ENCODE data around the gene RRP15. TPM values are rescaled to one million over a fixed set of nuclear protein-coding genes. Genes with fewer than 3 reads are reported as not detected.

The RRP15 gene
- total RNA-seq, 1 experiment from 2014 or later = 25.6 TPM

GRCh38 chr1:218367118-218367517 lies 82.0 kb downstream of the RRP15 start:
- no peaks in the 10 kb centered on the region for H3K9me3 ChIP-seq (ENCODE audit: low read length)
- H3K4me3 ChIP-seq (ENCODE audit: low read length) = no peak overlapping the region
- no peak for ATAC-seq
- no peaks in the 10 kb centered on the region for H4K20me1 ChIP-seq (ENCODE audit: low read length)
- no peak overlapping the region for H2AFZ ChIP-seq (ENCODE audit: low read length)
- H3K36me3 ChIP-seq (ENCODE audit: low read depth, low read length) = peaks cover 33% of the 10 kb centered on the region
- TF ChIP-seq EZH2 (IDR thresholded peaks at IDR 0.05; ENCODE audit: low read length, unreplicated experiment) (no peak), CTCF (conservative IDR thresholded peaks at IDR 0.05; ENCODE audit: low read depth, low read length) (no peak), EZH2phosphoT487 (IDR thresholded peaks at IDR 0.05; ENCODE audit: borderline replicate concordance, low read length) (no peak)
- POLR2A ChIA-PET (ENCODE audit: unreplicated experiment) = no interaction called here
- CTCF ChIA-PET = no interaction called here
- H3K9ac ChIP-seq (ENCODE audit: low read length) = no peak overlapping the region
- H3K4me1 ChIP-seq (ENCODE audit: insufficient read depth, low read length) = peaks cover 18% of the 10 kb centered on the region
- intact Hi-C loops (cut with micrococcal nuclease) = no loop called here
- DNase-seq = no peak
- no TSS peak for BruUV-seq (replicated peaks)
- H3K79me2 ChIP-seq (ENCODE audit: low read length) = peaks cover 99% of the 10 kb centered on the region
- H3K27me3 ChIP-seq (ENCODE audit: low read length) = no peaks in the 10 kb centered on the region
- no peaks in the 10 kb centered on the region for H3K9me2 ChIP-seq (replicated peaks; ENCODE audit: low read length)
- H3K4me2 ChIP-seq (ENCODE audit: low read length) = no peak overlapping the region
- H3F3A ChIP-seq (ENCODE audit: low read length, unreplicated experiment) = no peaks in the 10 kb centered on the region
- no peak overlapping the region for H3K27ac ChIP-seq (ENCODE audit: low read length)

GRCh38 chr1:218368686-218369085 lies 83.6 kb downstream of the RRP15 start:
- no peak overlapping the region for H3K4me3 ChIP-seq (ENCODE audit: low read length)
- TF ChIP-seq EZH2phosphoT487 (IDR thresholded peaks at IDR 0.05; ENCODE audit: borderline replicate concordance, low read length) = no peak
- TF ChIP-seq EZH2 (IDR thresholded peaks at IDR 0.05; ENCODE audit: low read length, unreplicated experiment) = no peak
- TF ChIP-seq CTCF (conservative IDR thresholded peaks at IDR 0.05; ENCODE audit: low read depth, low read length) = no peak
- H3K4me2 ChIP-seq (ENCODE audit: low read length) = no peak overlapping the region
- H4K20me1 ChIP-seq (ENCODE audit: low read length) = no peaks in the 10 kb centered on the region
- H3K36me3 ChIP-seq (ENCODE audit: low read depth, low read length) = peaks cover 27% of the 10 kb centered on the region
- no peaks in the 10 kb centered on the region for H3K9me2 ChIP-seq (replicated peaks; ENCODE audit: low read length)
- H3K9me3 ChIP-seq (ENCODE audit: low read length) = no peaks in the 10 kb centered on the region
- no peaks in the 10 kb centered on the region for H3F3A ChIP-seq (ENCODE audit: low read length, unreplicated experiment)
- no TSS peak for BruUV-seq (replicated peaks)
- DNase-seq (no peak), ATAC-seq (no peak)
- no peaks in the 10 kb centered on the region for H3K27me3 ChIP-seq (ENCODE audit: low read length)
- no peak overlapping the region for H3K9ac ChIP-seq (ENCODE audit: low read length)
- peaks cover 32% of the 10 kb centered on the region for H3K4me1 ChIP-seq (ENCODE audit: insufficient read depth, low read length)
- intact Hi-C loops (cut with micrococcal nuclease) = no loop called here
- H2AFZ ChIP-seq (ENCODE audit: low read length) = no peak overlapping the region
- CTCF ChIA-PET = no interaction called here
- POLR2A ChIA-PET (ENCODE audit: unreplicated experiment) = no interaction called here
- H3K79me2 ChIP-seq (ENCODE audit: low read length) = peaks cover 97% of the 10 kb centered on the region
- no peak overlapping the region for H3K27ac ChIP-seq (ENCODE audit: low read length)

GRCh38 chr1:218369688-218370511 lies 84.8 kb downstream of the RRP15 start:
- no peak overlapping the region for H3K4me3 ChIP-seq (ENCODE audit: low read length)
- H2AFZ ChIP-seq (ENCODE audit: low read length) = no peak overlapping the region
- ATAC-seq = no peak; the same call in 1 of the 2 replicates
- peak overlapping the region; percentile 26 for H3K27ac ChIP-seq (ENCODE audit: low read length)
- ChIA-PET POLR2A (ENCODE audit: unreplicated experiment) (interaction anchor here (0.6 kb wide), 1 partner anchor 890 kb away, joined by 9 read pairs; no protein-coding TSS in a partner anchor), CTCF (no interaction called here)
- peaks cover 44% of the 10 kb centered on the region for H3K4me1 ChIP-seq (ENCODE audit: insufficient read depth, low read length)
- H3K36me3 ChIP-seq (ENCODE audit: low read depth, low read length) = peaks cover 23% of the 10 kb centered on the region
- intact Hi-C loops (cut with micrococcal nuclease) = no loop called here
- peaks cover 97% of the 10 kb centered on the region for H3K79me2 ChIP-seq (ENCODE audit: low read length)
- peak; percentile 62 for DNase-seq
- no peaks in the 10 kb centered on the region for H3K9me3 ChIP-seq (ENCODE audit: low read length)
- no peaks in the 10 kb centered on the region for H4K20me1 ChIP-seq (ENCODE audit: low read length)
- BruUV-seq (replicated peaks) = no TSS peak
- no peaks in the 10 kb centered on the region for H3K27me3 ChIP-seq (ENCODE audit: low read length)
- no peaks in the 10 kb centered on the region for H3K9me2 ChIP-seq (replicated peaks; ENCODE audit: low read length)
- no peak for TF ChIP-seq EZH2phosphoT487 (IDR thresholded peaks at IDR 0.05; ENCODE audit: borderline replicate concordance, low read length)
- TF ChIP-seq EZH2 (IDR thresholded peaks at IDR 0.05; ENCODE audit: low read length, unreplicated experiment) = no peak
- no peak for TF ChIP-seq CTCF (conservative IDR thresholded peaks at IDR 0.05; ENCODE audit: low read depth, low read length)
- no peak overlapping the region for H3K4me2 ChIP-seq (ENCODE audit: low read length)
- H3K9ac ChIP-seq (ENCODE audit: low read length) = no peak overlapping the region
- peaks cover 8% of the 10 kb centered on the region for H3F3A ChIP-seq (ENCODE audit: low read length, unreplicated experiment)

Measured in PC-3 (cell line).